Fibroblast of skin of left biceps (primary cell): ENCODE measurements around the gene PAQR3.

Source experiments
- DNase-seq, 2 experiments: peaks; one replicate each; pipeline ENCODE4 v3.0.0-alpha.2; 2013; ENCODE audit warnings: low read depth in 2 of 2

PAQR3 gene, protein sequence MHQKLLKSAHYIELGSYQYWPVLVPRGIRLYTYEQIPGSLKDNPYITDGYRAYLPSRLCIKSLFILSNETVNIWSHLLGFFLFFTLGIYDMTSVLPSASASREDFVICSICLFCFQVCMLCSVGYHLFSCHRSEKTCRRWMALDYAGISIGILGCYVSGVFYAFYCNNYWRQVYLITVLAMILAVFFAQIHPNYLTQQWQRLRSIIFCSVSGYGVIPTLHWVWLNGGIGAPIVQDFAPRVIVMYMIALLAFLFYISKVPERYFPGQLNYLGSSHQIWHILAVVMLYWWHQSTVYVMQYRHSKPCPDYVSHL

DNA sequence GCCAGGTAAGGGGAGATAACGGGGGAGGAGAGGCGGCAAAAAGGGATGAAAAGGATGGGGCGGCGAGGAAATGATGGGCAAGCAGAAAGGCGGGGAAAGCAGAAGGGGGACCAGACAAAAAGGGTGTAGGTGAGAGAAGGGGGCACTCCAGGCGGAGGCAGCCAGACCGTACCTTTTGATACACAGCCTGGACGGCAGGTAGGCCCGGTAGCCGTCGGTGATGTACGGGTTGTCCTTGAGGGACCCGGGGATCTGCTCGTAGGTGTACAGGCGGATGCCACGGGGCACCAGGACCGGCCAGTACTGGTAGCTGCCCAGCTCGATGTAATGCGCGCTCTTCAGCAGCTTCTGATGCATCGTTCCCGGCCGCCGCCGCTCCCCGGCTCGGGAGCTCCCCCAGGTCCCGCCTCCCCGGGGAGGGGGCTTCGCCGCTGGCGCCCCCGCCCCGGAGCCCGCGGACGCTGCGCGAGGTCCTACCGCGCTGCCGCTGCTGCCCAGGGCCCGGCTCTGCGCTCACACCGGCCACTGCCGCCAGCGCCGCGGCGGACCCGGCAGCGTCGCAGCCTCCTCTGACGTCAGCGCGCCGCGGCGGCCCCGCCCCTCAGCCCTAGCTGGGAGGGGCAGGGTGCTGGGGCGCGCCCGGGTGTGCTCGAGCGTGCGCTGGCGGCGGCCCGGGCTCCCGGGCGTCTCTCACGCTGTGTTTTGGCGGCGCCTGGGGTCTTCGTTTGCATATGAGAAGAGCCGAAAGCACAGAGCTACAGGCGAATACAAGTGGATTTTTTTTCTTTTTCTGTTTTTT lies at the start of gene PAQR3:
PAQR3 (minus strand) TSS at position 571 of the 799 bp plus-strand sequence; CDS start at position 357, 214 bp downstream.
- peak; percentile 43 to 50 for DNase-seq

DNA sequence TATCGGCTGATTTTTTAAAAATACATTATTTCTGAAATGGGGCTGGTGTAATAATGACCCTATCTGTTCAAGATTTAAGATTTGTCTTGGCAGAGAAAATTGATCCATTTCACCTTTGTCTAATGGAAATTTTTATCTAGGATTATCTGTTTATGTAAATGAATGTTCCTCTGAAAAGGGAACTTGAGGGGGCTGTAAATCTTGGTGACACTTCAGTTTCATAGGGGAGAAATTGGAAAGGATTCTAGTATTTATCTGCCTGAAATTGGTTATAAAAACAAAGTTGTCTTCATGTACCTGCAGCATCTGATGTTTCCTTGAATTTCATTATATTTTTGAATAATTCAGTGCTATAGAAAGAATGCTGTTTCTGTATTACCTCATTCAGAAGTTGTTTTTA lies 48.4 kb upstream of the PAQR3 start:
- no peak for DNase-seq

DNA sequence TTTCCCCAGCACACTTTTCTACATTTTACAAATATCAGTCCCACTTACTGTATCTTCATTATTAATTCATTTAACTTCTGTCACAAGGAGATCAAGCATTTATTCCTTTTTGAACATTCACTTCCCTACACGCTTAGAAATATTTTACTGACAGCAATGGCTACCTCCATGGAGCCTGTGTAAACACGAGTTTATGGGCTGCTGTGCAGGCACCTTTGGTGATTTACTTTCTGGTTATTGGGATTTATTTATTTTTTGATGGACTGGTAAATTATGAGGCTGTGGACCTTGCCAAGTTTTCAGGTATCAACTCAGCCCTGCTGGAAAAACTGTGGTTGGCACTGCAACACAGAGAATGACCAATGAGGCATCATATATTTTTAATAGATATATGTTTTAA lies 45.4 kb upstream of the PAQR3 start:
- DNase-seq, result no peak

DNA sequence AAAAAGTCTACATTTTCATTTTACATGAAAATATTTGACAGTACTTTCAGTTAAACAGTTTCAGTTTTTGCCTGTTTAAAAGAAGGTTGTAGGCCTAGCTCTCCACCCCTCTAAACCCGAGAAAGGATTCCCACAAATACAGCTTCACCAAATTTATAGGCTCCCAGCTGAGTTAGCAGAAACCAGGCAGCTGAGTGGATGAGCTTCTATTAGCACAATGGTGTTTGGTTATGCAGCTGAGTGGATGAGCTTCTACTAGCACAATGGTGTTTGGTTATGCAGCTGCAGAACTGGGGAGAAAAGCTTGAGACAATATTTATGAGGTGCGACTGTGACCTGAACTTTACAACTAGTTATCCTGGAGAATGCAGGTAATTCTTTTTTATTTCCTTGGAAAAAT lies 36.6 kb upstream of the PAQR3 start:
- DNase-seq, result no peak

DNA sequence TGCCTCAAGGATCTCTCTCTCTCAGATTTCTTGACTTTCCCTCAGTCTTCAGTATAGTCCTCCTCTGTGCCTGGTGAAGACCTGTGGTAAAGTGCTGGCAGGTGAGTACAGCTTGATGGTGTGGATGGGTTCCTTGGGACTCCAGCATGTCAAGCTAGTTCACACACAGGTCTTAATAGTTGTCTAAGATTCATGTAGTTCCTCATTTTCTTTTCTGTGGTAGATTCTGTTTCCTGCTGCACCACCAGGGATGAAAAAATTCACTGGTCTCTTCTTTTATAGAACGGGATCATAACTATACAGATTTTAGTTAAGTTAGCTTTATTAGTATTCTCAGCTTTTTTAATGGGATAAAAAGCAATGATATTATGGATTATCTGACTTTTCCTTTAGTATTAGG lies 32.5 kb upstream of the PAQR3 start:
- DNase-seq, result no peak

DNA sequence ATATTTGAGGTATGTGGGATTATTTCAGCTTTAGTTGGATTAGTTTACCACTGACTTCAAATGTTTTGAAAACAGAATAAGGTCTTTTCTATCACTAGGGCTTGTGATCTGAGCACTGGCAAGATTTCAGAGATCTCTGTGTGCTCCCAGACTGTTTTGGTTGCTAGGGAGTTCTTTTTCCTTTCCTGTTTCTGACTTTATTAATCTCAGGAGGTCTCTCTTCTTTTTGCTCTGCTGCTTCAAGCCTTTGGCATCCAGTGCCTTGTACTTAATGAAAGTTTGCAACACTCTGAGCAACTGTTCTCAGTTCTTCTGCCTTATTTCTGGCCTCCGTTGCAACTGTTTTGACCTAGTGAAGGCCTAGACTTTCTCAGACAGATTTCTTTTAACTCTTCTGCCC lies 32.1 kb upstream of the PAQR3 start:
- DNase-seq, result no peak

DNA sequence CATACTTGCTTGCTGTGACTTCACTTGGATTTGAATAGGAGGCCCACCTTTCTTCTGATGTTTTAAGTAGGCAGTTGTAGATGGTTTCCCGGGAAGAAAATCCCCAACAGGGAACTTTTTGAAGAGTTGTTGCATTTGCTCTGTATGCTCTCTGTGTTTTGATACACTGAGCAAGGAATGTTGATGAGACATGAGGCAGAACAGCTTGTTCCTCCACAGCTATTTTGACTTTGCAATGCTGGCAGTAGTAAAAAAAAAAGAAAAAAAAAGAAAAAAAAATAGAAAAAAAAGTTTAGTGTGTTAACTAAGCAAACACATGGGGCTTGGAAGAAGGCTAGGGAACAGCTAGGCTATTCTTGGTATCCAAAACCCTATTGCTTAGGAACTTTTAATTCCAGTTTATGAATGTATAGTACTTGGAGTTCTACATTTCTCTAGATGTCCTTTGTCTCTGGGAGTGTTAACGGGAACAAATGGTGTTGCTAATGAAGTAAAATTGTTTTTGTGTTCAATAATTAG lies 23.4 kb upstream of the PAQR3 start:
- no peak for DNase-seq

DNA sequence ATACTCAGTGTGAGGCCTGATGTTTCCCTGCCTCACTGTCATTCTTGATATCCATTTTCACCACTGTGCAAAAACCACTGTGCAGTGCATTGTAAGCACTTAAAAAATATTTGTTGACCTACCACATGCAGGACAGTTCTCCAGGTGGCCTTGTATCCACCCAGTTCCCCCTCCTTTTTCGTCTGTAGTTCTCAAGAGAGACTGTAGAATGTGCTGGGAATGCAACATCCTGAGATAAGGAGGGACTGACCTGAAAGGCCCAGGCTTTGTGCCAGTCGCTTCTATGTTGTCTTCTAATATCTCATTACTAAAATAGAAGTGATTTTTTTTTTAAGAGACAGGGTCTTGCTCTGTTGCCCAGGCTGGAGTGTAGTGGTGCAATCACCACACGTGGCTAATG lies 21.7 kb upstream of the PAQR3 start:
- no peak for DNase-seq

DNA sequence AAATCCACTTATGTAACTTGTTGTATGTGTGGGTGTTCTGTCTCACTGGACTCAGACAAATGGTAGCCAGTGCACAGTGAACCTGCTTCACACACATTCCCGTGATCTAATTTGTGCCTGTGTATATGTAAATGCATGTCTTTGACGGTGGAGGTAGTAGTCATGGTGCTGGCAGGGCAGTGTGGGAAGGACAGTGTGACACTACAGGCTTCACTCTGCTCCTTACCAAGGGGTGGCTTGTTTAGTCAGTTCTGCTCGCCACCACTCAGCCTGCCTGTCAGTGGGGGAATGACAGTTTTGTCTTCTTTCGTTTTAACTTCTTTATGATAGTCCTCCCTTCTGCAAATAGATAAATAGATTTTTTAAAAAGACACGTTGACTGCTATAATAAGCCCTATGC lies 17.7 kb upstream of the PAQR3 start:
- no peak for DNase-seq

DNA sequence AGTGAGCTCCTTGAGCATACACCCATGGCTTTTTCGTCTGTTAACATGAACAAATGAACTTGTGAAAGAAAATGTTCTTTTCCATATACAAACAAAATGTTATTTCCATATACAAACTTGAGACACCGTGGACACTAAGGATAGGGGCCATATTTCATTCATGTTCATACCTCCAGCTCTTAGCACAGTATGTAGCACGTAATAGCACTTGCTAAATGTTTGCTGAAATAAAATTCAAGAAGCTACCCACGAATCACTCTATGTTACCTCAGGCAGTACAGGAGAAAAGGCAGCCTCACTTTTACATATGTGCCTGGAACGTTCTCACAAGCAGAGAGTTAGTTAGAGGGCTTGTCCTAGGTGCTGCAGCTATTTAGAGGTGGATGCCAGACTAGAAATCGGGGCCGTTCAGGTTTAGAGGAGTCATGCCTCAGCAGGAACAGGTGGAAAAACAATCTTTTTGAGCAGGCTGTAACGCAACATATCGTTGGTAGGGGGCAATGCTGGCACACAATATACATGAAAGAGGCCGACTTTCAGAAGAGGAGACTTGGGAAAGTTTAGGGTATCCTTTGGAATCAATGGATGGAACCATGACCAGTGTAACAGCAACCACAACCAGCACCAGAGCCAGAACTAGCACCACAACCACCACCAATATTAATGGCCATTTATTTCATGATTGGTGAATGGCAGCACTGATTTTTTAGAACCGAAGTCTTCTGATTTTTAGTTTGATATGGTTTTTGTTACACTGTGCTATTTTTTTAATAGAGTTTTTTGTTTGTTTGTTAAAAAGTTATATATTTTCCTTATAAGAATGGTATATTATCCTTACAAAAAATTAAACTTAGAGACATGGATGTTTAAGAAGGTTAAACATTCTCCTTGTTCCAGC lies 14.8 kb upstream of the PAQR3 start:
- DNase-seq, result no peak

DNA sequence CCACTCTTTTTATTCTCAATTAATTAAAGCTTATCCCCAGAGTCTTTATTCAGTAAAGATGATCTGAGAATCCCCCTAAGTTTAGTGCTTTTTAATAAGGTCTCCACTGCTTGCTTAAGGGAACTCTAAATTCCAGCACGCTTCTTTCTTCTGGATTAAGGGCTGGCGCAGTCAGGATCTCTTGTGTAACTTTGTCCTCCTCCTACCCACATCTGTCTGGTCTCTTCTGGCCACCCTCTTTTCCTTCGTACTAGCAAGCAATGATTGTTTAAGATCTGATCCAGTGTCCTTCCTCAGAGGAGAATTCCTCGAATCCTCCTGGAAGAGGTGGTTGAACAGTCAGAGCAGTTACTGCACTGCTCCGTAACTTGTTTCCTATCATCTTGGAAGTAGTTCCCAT lies 14.0 kb upstream of the PAQR3 start:
- DNase-seq, result no peak

DNA sequence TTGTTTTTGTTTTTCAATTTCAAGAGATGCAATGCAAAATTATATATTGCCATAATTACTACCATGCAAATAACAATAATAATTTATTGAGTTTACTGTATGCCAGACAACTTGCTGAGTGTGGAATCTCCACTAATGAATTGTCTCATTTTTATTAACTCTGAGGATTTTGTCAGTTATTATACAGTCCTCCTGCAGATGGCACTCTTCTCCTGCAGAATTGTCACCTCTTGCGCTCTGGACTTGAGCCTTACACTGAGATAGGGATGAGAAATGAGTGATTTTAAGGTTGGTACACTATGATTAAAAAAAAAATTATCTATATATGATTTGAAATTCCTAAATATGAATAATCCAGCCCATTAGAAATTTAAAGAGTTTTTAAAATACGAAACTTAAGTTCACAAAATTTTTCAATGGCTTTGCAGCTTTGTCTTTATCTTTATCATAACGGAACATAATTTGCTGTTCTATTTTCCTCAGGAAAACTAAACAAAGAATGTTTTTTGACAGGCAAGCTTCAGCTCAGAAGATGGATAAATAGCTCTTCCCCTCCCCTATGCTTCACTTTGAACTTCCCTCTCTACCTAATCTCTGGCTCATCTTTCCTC lies 12.7 kb upstream of the PAQR3 start:
- peak; percentile 7 to 23 for DNase-seq

DNA sequence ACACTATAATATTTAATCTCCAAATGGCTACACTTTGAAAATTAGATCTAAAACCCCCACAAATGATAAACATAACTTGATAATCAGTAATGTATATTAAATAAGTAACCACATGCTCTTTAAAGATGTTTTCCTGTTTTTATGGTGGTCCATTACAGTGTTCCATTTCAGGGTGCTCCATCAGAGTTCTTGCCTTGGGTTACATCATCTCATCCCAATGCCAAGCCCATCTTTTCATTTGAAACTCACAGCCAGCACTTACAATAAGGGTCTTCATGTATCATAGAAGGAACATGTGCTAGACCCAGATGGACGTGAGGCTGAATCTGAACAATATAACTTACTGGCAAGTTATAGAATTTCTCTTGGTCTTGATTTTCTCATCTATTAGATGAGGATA lies 10.5 kb upstream of the PAQR3 start:
- DNase-seq, result peak in 1 of 2 experiments; percentile 4

DNA sequence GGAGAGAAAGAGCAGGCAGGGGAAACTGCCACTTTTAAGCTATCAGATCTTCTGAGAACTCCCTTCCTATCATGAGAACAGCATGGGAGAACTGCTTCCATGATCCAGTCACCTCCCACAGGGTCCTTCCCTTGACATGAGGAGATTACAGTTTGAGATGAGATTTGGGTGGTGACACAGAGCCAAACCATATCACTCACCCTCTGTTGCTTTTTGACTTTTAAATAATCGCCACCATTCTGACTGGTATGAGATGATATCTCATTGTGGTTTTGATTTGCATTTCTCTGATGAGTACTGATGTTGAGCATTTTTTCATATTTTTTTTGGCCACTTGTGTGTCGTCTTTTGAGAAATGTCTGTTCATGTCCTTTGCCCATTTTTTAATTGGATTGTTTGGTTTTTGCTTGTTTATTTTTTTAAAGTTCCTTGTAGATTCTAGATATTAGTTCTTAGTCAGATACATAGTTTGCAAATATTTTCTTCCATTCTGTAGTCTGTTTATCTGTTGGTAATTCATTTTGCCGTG lies 6.5 kb upstream of the PAQR3 start:
- DNase-seq, result no peak

DNA sequence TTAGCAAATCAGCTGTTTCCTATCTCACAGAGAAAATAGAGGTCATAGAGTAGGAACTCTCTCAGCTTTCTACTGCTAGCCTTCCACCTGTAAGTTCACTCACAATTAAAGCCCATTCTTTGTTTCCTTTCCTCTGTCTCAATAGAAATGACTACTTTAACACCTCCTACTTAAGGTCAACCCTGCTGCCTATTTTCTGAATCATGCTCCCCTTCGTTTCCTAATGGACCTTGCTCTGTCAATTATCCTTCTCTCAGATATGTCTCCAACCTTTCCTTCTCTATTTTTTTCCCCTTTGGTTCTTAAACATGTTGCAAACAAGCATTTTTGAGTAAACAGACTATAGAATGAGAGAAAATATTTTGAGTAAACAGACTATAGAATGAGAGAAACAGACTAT lies 5.1 kb upstream of the PAQR3 start:
- no peak for DNase-seq

DNA sequence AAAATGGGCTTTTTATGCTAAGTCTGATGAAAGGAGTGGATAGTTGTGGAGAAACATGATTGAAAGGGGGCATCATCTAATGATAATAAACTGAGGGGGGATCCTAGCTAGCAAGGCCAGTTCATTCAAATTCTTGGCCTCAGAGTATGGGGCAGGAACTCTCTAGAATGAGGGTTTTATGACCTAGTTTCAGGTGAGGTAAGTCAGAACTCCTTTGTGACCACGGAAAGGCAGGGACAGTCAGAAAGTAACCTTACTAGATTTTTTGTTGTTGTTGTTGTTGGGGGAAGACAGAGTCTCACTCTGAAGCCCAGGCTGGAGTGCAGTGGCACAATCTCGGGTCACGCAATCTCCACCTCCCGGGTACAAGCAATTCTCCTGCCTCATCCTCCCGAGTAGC lies 1.5 kb upstream of the PAQR3 start:
- DNase-seq, result no peak

DNA sequence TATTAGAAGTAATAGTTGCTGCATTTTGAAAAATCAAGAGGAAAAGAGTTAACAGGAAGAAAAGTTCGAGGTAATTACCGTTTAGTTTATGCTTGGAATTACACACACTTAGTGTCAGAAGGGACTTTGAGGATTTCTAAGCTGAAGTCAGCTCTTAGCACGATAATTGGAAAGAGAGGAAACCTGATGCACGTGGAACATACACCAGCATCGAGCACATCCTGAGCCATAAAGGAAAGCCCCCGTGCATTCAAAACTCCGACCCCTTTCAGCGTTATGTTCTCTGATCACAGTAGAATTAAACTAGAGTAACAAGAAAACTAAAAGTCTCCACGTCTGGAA lies 400 bp upstream of the PAQR3 start:
- DNase-seq, result no peak

DNA sequence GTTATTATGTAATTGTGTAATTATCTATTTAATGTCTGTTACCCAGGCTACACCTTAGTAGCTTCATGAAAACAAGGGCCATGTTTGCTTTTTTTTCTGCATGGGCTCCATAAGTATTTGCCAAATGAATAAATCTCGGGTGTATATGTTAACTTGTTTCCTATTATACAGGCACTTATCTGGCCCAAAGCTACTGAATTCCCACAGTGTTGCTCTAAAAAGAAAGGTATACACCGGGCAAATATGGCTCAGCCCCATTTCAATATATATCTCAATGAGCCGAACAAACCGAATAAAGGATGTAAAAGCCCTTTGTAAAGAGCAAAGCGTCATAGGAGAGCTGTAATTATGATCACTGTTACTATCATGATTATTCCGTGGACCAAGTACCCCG lies 767 bp downstream of the PAQR3 start:
- DNase-seq, result no peak

DNA sequence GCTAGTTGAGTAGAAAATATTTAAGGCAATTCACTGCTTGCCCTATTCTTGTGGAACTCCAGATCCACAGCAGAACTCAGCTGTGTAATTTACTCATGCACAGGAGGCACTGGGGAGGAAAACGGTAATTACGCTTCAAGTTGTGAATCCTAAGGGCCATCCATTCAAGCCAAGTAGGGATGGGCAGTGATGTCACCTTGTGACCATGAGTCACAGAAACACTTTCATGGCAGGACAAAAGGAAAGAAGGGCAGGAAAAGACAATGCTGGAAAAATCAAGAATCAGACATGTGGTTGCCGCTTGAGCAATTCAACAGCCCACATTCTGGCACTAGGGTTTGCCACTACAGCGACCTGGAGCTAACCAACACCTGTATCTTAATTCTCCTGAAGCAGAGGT lies 1.4 kb downstream of the PAQR3 start:
- DNase-seq, result no peak

DNA sequence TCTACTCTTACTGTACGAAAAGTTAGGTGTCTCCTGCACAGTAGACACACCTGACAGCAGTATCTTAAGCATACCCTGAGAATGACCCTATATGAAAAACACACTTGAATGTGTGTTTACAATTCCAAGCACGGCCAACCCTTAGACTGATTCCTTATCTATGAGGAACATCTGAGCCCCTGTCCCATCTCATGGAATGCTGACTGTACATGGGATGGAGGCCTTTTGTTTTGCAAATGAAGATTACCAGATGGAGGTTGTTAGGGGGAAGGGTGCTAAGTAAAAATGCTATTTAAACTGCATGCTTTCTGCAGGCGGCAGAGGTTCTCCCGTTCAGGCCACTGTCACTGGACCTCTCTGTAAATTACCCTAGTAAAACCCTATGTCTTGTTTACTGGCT lies 2.2 kb downstream of the PAQR3 start:
- DNase-seq, result no peak

DNA sequence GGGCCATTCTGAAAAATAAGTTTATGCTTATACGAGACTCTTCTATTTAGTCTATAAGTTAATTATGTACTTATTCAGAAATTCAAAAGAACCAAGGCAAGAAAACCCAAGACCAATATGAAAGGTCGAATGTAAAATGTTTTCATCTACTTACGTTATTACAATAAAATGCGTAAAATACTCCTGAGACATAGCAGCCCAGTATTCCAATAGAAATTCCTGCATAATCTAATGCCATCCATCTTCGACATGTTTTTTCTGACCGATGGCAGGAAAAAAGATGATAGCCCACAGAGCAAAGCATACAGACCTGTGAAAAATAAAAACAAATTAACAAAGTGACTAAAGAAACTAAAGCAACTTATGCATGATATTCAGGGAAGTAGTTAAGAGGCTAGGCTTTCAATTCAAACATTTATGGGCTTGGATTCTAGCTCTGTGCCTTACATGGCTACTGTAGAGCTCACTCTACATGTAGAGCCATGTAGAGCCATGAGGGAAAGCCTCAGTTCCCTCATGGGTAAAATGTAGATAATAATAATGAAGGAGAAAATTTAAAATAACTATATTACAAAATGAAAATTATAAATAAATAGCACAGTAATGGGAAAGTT lies 9.1 kb downstream of the PAQR3 start:
- DNase-seq, result no peak
